DMS153 treated with DMSO at 0.1 percent for 48 hours (cell line): ENCODE measurements around the gene GPS2.
"Not testable (repeated sequence)": the region's sequence is repeated elsewhere in the genome, so short reads cannot be mapped to it uniquely, and the experiment has no call there.

Experiments
- DNase-seq: peaks from one replicate; lab custom pipeline; 2025; ENCODE audit not compliant: unreplicated experiment; lab: John Stamatoyannopoulos, UW

The GPS2 gene

DNA sequence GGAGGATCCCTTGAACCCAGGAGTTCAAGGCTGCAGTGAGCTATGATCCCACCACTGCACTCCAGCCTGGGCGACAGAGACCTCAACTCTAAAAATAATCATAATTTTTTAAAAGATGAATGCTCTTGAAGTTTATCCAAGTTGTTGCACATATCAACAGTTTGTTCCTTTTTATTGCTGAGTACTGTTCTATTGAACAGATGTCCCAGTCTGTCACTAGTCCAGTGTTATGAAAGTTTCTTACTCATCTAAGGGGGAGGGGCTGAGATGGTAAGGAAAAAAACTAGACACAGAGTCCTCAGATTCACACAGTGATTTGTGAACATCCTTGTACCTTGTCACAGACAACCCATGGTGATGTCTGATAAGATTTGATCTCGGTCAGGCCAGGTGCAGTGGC, 25.0 kb upstream of the GPS2 start:
- DNase-seq: no peak

DNA sequence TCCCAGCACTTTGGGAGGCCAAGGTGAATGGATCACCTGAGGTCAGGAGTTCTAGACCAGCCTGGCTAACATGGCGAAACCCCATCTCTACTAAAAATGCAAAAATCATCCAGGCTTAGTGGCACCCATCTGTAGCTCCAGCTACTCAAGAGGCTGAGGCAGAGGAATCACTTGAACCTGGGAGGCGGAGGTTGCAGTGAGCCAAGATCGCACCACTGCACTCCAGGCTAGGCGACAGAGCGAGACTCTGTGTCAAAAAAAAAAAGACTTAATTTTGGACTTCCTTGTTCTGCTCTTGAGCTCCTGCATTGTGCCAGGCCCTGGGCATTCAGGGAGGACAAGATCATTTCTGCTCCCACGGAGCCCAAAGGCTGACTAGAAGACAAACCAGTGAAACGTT, 22.4 kb upstream of the GPS2 start:
- DNase-seq: not testable (repeated sequence)

DNA sequence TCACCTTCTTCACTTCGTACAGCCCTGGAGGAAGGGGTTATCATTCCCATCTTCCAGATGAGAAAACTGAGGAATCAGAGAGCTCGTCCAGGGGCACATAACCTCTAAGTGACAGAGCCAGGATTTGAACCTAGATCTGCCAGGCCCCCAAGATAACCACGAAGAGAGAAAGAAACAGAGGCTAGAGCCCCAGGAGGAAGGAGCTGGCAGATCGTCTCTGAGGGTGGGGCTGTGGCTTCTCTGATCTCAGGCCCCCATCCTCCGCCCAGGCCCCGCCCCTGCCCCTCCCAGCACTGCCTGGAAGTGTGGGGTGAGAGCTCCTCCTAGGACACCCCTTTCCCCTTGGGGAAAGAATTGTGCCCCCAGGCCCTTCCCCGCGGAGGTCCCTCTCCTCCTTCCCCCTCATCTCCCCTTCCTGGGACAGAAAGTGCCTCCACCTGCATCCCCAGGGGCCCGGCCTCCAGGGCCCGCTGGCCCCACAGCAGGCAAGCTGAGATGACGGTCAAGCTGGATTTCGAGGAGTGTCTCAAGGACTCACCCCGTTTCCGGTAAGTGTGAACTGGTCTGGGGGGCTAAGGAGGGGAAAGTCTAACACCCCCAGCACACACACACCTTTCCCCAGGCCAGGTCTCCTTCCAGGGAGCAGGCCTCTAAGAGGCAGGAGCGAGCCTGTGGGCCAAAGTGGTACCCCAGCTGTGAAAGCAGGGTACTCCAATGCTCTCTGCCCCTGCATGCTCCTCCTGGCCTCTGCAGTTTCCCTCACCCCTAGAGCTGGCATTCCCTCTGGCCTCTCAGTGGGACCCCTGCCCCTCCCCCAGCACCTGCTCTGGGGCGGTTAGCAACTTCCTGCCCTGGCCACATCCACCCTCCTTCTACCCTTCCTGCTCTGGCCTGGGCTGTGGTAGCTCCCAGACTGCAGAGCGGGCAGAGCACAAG, 21.3 kb upstream of the GPS2 start, which contains the start of gene ACAP1:
ACAP1 (plus strand) TSS at position 290 of the 936 bp plus-strand sequence; CDS start at position 496, 206 bp downstream.
- no peak for DNase-seq

DNA sequence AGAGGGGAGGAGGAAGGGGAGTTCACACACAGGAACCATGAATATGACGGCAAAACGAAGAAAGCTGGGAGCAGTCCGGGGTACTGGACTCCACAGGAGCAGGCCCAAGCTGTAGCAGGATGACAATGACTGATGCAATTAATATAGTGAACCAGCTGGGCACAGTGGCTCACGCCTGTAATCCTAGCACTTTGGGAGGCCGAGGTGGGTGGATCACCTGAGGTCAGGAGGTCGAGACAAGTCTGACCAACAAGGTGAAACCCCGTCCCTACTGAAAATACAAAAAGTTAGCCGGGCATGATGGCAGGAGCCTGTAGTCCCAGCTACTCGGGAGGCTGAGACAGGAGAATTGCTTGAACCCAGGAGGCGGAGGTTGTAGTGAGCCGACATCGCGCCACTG, 20.6 kb upstream of the GPS2 start:
- not testable (repeated sequence) for DNase-seq

DNA sequence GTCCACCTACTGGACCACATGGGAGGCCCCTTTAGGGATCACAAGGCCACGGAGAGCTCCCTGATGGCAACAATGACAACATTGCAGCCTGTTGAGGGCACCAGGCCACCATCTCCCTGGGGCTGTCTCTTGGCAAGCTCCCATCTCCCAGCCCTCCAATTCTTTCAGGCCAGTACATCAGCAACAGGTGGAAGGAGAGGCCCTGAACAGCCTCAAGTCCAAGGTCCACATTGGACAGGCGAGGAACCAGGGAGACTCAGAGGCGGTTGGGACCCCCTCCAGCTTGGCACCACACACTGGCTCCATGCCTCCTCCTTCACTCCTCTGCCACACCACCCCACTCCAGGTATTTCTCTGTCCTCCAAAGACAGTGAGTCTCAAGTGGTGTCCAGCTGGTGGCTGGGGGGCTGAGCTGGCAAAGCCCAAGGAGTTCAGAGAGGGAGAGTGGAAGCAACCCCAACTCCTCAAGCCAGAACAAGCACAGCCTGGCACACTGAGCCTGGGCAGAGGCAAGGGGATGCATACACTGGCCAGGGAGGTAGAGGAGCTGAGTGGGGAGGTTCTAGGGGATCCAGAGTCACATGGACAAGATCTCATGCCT, 19.9 kb upstream of the GPS2 start:
- no peak for DNase-seq

DNA sequence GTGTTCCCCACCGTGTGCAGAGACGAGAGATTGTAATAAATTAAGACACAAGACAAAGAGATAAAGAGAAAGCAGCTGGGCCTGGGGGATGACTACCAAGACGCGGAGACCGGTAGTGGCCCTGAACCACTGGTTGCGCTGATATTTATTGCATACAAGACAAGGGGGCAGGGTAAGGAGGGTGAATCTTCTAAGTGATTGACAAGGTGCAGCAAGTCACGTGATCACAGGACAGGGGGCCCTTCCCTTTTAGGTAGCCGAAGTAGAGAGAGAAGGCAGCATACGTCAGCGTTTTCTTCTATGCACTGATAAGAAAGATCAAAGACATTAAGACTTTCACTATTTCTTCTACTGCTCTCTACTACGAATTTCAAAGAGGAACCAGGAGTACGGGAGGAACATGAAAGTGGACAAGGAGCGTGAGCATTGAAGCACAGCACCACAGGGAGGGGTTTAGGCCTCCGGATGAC, 17.5 kb upstream of the GPS2 start:
- not testable (repeated sequence) for DNase-seq

DNA sequence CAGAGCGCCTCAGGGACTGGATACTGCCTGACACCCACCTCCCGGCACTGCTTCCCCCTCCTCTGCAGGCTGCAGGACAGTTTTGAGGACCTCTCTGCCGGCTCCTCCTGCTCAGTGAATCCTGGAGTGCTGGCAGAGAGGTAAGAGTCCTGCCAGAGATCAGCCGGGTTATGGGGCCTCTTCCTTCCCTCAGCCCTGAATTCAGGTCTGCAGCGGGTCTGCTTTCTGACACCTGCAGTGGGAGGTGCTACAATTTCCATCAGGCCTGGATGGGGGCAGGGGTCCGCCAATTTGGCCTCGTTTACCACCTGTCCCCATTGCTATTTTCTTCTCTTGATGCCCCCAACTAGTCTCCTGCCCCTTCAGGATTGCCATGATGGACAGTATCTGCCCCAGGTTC, 17.0 kb upstream of the GPS2 start:
- no peak for DNase-seq

DNA sequence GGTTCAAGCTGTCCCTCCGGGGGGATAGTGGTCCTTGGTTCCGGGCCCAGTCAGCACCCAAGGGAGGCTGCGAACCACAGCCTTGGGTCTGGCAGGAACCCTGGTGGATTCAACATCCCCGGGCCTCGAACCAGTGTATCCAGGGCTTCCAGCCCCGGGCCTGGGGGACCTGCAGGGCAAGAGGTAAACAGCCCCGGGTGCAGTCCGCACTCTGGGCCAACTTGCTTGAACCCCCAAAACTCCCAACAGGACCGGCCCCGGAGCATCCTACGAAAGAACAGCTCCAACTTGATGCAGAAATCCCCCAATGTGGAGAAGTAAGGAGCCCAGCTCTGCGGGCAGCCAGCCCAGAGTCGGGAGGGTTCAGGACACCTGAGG, 15.5 kb upstream of the GPS2 start:
- DNase-seq: no peak

DNA sequence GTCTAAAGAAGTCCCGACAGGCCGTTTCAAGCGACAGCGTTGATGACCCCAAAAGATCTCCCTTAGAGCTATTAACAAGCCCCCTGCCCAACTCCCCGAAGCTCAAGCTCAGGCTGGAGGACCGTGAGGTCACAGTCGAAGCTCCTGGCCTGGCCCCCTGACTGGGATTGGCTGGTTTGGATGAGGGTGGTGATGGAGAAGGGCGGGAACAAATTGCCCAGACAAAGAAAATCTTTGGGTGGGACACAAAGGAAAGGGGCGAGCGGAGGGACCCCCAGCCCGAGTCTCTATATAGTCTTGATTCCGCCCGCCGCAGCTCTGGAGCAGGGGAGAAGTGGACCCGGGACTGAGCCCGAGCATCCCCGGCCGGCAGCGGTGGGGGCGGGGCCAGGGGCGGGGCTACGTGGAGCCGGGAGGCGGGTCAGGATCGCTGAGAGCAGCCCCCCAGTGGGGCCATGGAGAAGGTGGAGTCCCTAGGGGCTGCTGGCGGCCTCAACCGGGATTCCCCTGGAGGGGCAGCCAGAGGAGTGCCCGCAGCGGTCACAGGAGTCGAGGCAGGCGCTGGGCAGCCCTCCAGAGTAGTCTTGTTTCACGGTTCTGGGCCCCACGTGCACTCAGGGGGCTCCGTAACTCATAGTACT, 15.0 kb upstream of the GPS2 start:
- peak; percentile 10 for DNase-seq

DNA sequence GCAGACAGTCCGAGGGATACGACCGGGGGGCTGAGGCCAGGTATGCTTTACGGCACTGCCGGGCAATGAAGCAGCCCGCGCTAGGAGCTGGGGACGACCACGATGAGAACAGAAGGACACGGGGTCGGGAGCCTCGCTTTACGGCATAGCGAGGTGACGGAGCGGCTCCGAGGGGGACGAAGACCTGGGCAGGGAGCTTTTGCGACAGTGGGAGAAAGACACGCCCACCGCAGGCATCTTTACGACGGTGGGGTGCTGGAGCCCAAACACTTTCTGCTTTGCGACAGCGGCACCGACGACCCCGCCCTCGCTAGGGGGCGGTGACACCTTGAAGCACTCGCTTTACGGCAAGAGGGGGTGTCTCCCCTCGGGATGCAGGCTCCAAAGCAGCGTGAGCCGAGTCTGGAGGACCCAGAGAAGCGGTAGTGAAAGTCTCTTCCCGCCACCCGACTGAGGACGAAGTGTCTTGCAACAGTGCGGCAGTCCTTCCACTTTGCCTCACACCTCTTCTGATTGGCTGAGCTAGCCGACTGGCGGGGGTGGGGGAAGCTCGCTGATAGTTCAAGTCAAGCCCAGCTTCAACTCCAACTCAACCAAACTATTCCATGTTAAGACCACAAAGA, 14.3 kb upstream of the GPS2 start:
- peak; percentile 60 for DNase-seq

DNA sequence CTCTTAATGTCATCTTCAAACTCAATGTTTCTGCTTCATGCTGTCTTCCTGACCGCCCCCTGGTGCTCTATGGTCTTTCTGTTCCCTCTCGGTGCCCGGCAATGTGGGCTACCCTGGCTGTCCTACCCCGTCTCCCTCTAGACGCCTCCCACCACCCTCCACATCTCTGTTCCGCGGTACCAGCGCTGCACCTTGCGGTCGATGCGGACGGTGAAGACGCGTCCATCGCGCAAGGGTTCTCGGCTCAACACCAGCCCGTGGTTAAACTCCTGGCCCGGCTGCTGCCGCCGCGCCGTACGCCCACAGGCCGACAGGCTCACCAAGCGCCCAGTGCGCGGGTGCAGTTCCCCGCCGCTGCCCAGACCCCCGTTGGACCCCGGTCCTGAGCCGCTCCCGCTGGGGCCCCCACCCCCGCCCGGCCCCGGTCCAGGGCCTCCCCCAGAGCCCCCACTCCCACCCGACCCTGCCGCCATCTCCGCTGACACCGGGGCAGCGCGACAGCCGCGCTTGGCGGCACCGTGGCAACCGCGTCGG, 13.7 kb upstream of the GPS2 start, which contains the start of gene NEURL4:
NEURL4 (minus strand) TSS at position 496 of the 534 bp plus-strand sequence; CDS start at position 473, 23 bp downstream.
- no peak for DNase-seq

DNA sequence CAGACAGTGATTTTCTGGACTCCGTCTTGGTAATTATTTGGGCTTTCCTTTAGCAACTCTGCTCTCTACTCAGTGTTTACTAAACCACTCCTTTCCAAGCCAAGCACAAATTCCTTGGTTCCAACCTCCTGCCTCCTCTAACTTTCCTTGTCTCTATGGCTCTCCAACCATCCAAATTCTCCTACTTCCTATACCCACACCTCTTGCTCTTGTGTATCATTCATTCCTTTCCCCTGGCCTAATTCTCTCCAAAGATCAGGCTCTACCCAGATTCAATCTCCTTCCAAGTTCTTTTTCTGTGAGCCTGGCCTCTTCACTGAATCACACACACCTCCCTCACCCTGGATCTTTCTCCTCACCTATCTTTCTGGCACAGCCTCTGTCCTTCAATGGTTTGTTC, 12.8 kb upstream of the GPS2 start:
- no peak for DNase-seq

DNA sequence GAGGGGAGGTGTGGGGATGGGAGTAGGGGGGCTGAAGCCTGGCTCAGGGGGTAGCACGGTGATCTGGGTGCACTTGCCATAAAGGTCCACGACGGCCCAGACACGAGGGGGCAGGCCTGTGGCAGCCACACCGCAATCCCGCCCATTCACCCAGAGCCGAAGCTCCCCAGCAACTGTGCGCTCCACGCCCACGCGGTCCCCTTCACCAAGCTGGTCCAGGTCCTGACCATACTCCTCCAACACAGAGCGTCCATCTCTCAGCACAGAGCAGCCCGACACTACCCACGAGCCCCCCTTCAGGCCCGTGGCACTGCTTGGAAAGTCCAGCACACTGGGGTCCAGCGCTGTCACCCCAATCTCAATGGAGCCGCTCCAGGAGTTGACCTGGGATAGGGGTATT, 12.3 kb upstream of the GPS2 start:
- no peak for DNase-seq

DNA sequence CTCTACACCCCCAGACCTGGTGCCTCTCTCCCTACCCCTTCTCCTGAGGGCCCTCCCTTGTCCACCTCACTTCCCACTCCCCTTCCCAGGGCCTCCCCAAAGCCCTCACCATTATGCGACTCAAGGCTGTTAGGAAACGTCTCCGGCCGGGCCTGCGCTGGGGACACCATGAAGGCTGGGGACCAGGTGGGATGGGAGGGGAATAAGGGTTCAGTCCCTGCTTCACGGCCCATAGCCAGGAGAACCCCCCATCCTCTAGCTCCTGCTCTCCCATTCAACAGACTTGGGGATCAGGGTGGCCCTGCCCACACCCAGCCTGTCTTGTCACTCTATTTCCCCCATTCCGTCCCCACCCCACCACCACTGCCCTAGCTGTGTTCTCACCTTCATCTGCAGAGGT, 11.9 kb upstream of the GPS2 start:
- no peak for DNase-seq

DNA sequence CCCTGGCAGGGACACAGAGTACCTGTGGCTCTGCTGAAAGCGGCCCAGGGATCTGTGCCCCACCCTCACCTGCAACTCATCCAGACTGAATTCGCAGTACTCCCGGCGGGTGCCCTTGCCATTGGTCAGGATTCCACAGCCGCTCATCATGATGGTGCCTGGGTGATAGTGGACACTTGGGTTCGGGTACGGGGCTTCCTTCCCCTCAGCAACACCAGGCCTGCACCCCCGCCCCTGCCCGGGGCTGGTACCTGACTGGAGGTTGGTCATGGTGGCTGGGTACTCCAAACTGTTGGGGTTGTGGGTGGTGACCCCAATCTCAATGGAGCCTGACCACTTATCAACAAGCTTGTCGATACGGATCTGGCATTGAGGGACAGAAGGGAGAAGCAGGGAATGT, 11.0 kb upstream of the GPS2 start:
- DNase-seq: no peak

DNA sequence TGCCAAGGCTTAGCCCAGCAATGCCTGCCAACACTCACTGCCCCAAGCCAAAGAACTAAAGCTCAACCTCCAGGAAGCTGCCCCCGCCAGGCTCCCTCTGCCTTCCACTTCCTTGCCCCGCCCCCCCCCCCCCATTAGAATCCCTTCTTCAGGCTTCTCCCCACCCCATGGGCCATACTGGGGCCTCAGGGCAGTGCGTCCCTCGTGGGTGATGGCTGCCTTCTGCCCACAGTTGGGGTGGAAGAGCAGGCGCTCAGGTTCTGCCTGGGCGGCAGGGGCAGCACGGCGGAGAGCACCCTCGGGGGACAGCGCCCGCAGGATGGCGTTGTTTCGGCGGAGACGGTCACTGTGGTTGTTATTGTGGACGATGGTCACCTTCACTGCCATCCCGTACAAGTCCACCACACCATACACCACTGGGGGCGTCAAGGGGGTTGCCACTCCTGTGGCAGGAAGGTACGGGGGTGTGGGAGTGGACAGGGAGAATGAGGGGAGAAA, 9.9 kb upstream of the GPS2 start:
- DNase-seq: no peak

DNA sequence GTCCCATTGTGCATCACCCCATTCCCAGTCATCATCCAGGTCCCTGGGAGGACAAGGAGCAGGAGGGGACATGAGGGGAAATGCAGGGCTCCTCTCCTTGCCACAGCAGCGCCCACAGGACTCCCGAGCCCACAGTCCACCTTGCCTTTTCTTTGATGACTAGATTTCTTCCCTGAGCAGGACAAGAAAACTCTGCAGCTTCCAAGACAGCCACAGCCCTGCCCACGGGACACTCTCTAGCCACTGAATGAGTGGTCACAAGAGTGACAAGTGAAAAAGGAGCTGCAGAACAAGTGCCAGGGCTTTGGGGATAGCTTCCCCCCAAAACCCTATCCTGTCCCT, 9.2 kb upstream of the GPS2 start:
- DNase-seq: no peak

DNA sequence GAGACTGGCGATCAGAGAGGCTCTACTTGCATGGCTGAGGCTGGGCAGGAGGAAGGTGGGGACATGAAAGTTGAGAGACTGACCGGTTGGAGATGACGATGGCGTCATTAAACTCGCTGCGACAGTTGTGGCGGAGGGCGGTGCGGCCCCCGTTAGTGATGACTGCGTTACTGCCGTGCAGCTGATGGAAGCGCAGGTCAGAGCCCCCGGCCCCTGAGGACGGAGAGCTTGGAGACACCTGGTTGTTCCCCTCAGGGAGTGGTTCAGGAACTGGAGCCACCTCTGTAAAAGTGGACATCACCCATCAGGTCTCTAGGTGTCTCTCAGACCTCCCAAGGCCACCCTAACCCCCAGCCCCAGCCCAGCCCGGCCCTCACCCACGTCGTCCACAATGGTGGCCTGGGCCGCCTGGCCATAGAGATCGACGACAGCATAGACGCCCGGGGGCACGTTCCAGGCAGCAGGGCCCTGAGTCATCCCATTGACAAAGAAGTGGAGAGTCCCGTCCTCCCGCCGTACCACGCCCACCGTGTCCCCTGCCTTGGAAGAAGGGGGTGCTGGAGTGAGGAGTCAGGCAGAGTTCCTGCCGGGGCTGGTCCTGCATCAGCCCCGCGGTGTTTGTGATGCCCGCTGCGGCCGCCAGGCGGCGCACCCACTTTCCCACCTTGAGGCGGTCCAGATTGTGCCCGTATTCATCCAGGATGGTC, 8.7 kb upstream of the GPS2 start:
- no peak for DNase-seq

DNA sequence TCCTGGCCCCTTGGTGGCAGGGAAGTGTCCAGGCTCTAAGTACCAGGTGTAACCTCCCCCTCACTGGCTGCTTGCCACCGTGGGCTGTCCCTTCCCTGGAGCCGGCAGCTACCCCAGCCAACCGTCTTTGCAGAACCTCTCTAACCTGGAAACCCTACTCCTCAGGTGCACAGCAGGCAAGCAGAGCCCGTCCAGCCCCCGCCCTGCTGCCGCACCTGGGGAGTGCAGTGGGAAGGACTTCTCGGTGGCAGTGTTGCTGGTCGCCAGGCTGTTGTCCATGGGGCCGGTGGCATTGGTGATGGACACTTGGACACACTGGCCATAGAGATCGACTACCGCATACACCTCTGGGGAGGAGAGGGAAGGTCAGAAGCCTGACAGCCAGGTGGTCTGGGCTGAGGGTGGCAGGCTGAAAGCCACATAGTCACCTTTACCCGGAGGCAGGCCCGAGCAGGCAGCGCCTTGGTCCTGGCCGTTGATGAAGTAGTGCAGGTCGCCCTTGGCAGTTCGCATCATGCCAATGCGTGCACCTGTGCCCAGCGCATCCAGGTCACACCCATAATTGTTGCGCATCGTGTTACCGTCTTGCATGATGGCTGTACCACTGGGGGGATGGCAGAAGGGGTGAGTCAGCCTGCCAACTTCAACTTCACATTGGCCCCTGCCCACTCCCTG, 7.5 kb upstream of the GPS2 start:
- DNase-seq: no peak

DNA sequence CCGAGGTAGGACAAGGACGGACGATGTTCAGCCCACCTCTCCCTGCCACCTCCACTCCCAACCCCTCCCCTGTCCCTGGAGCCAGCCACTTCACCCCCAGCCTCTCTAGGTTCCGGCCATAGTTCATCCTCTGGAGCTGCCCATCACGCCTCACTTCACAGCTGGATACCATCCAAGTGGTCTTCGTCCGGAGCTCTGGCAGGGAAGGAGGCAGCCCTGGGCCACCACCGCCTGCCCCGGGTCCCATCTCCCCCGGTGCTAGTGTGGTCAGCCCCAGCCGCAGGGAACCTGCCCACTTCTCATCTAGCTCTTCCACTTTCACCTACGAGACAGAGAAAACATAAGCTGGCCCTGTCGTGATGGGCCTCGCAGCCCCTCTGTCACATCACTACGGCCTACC, 6.3 kb upstream of the GPS2 start:
- no peak for DNase-seq
